NB4 (cell line): Measurements from ENCODE around the gene CHI3L1.

Source experiments
- MYC ChIP-seq: IDR thresholded peaks from 2 replicates; pipeline ENCODE4 v1.6.1; 2011; ENCODE audit warnings: low read depth, low read length
- POLR2A ChIP-seq: IDR thresholded peaks from 2 replicates; pipeline ENCODE4 v1.6.1; 2011; ENCODE audit warnings: mild to moderate bottlenecking; ENCODE audit not compliant: insufficient read length; ENCODE audit errors: extremely low read depth
- TF ChIP-seq, protein P1 (sequence below): IDR thresholded peaks from one replicate; pipeline ENCODE4 v1.5.1; 2012; ENCODE audit warnings: low read depth, low read length
- TF ChIP-seq, protein P2 (sequence below): IDR thresholded peaks from 2 replicates; pipeline ENCODE4 v1.6.1; 2011; ENCODE audit warnings: low read depth, low read length

DNA sequence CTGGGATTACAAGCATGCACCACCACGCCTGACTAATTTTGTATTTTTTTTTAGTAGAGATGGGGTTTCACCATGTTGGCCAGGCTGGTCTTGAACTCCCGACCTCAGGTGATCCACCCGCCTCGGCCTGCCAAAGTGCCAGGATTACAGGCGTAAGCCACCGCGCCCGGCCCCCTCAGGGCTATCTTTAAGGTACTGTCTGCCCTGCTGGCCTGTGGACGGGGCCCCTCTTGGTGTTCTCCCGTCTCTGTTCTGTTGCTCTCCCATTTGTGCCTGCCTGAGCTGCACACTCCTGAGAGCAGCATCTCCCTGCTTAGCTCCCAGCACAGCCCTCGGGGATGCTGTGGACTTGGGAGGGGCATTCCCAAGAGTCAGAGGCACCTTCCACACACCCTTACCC lies 24.8 kb downstream of the CHI3L1 start:
- TF ChIP-seq MYC = no peak
- TF ChIP-seq, protein P1, sequence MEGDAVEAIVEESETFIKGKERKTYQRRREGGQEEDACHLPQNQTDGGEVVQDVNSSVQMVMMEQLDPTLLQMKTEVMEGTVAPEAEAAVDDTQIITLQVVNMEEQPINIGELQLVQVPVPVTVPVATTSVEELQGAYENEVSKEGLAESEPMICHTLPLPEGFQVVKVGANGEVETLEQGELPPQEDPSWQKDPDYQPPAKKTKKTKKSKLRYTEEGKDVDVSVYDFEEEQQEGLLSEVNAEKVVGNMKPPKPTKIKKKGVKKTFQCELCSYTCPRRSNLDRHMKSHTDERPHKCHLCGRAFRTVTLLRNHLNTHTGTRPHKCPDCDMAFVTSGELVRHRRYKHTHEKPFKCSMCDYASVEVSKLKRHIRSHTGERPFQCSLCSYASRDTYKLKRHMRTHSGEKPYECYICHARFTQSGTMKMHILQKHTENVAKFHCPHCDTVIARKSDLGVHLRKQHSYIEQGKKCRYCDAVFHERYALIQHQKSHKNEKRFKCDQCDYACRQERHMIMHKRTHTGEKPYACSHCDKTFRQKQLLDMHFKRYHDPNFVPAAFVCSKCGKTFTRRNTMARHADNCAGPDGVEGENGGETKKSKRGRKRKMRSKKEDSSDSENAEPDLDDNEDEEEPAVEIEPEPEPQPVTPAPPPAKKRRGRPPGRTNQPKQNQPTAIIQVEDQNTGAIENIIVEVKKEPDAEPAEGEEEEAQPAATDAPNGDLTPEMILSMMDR = no peak
- TF ChIP-seq POLR2A = no peak
- TF ChIP-seq, protein P2, sequence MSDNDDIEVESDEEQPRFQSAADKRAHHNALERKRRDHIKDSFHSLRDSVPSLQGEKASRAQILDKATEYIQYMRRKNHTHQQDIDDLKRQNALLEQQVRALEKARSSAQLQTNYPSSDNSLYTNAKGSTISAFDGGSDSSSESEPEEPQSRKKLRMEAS = no peak
